Heart right ventricle (tissue), 16 donors: ENCODE data around the gene REL. TPM values are rescaled to one million over a fixed set of nuclear protein-coding genes. Genes with fewer than 3 reads are reported as not detected.
A peak's percentile ranks its signal among the peaks of the same experiment; 100 is the strongest.
"Not testable (repeated sequence)": the region's sequence is repeated elsewhere in the genome, so short reads cannot be mapped to it uniquely, and the experiment has no call there.

Experiments
- ATAC-seq, 8 donors: fragments of 200-7000 bp; cut with Tn5 transposase; one replicate each; pipeline ENCODE4 v1.9.1; 2020; ENCODE audit warnings: mild to moderate bottlenecking in 8 of 8, moderate library complexity in 8 of 8, moderate number of reproducible peaks in 1 of 8
- DNase-seq, 2 donors: peaks; one replicate each; pipeline ENCODE4 v3.0.0-alpha.2; 2020
- H3K27ac ChIP-seq, 10 donors: fragments of 200-600 bp; sonication (generic) in 2 of 10; one replicate each; pipeline versions ENCODE4 v1.5.0 to v1.8.0; 2020 to 2022; ENCODE audit warnings: mild to moderate bottlenecking in 3 of 10
- H3K27me3 ChIP-seq, 7 donors: fragments of 200-600 bp; one replicate each; pipeline ENCODE4 v1.8.0; 2021 to 2022; ENCODE audit warnings: mild to moderate bottlenecking in 2 of 7
- H3K36me3 ChIP-seq, 9 donors: fragments of 200-600 bp; sonication (generic) in 1 of 9; one replicate each; pipeline versions ENCODE4 v1.5.0 to v1.8.0; 2020 to 2022; ENCODE audit warnings: mild to moderate bottlenecking in 2 of 9
- H3K4me1 ChIP-seq, 9 donors: fragments of 200-600 bp; sonication (generic) in 1 of 9; one replicate each; pipeline versions ENCODE4 v1.5.0 to v1.8.0; 2020 to 2022; ENCODE audit warnings: mild to moderate bottlenecking in 4 of 9
- H3K4me3 ChIP-seq, 10 donors: fragments of 200-600 bp; sonication (generic) in 2 of 10; one replicate each; pipeline versions ENCODE4 v1.5.0 to v1.8.0; 2020 to 2022; ENCODE audit warnings: mild to moderate bottlenecking in 7 of 10, moderate library complexity in 2 of 10
- H3K9me3 ChIP-seq, 11 donors: fragments of 200-600 bp in 10 of 11; sonication (generic) in 2 of 11; one replicate each; pipeline versions ENCODE4 v1.5.0 to v1.8.0; 2013 to 2022; ENCODE audit warnings: mild to moderate bottlenecking in 2 of 11, control low read depth in 1 of 11, moderate library complexity in 1 of 11
- CTCF ChIP-seq, 9 donors: fragments of 200-600 bp; sonication (generic) in 2 of 9; IDR thresholded peaks; one replicate each; pipeline versions ENCODE4 v1.5.0 to v1.8.0; 2021 to 2022; ENCODE audit warnings: antibody characterized with exemption in 9 of 9, mild to moderate bottlenecking in 5 of 9, moderate library complexity in 1 of 9
- WGBS, 2 donors: extraction: QIAGEN DNeasy Blood & Tissue Kit; methylation state at CpG; one replicate each; pipeline ENCODE4 v1.1.7; 2013; ENCODE audit warnings: inconsistent platforms in 1 of 2; 5-methylcytosine and 5-hydroxymethylcytosine counted together
- intact Hi-C, 10 donors: fragments of 100-400 bp; cut with DNase I; formaldehyde crosslinking; loops; one replicate each; pipeline versions ENCODE4 v1.11.1 to v1.14.2; 2022
- polyA plus RNA-seq, 2 donors: library from polyadenylated mRNA; stranded (reverse); fragments of 200-250 nt; gene quantifications; one replicate each; pipeline ENCODE4 v1.2.3, GENCODE V29; 2013
- total RNA-seq, 10 donors: library from RNA; stranded (reverse); fragmentation: NEBNext Ultra II Directional in 3 of 10; extraction: Animal tissue kit (Norgen Biotek cat#: 25700) in 3 of 10; gene quantifications; one replicate each; pipeline versions ENCODE4 v1.2.1 to v1.2.4, GENCODE V29; 2021 to 2023
- donor health status: Arrhythmogenic right ventricular cardiomyopathy.
- donor health status: ischemic (EF 13 %, LVEDD 7.1; RV severe dilation, severe dysfunction).
- donor health status: healthy with polysubstance abuse.
- donor health status: DM: no; HTN: yes; CAD: no.
- donor health status: DM: no; HTN: no; CAD: no.
- donor health status: ischemic (EF 25% LVEDD 6.9; RV normal size, moderate dysfunction).
- donor health status: ischemic (EF 25% LVEDD 5.7; RV mildly dilated, moderate dysfunction).
- donor health status: healthy.
- donor health status: DM: yes; HTN: yes; CAD: no.
- donor health status: Ischemic cardiomyopathy.
- donor health status: ischemic (EF 35%, LVEDD 5.7; RV mildly dilated, moderate dysfunction).
- donor health status: nonischemic (EF 11% LVEDD 7.7; RV severe dilation, severe dysfunction).
- donor health status: DM: yes; HTN: yes; CAD: no.
- donor health status: PGD.
- donor health status: ischemic (EF 29% LVEDD 5.4; RV normal size, mild dysfunction).
- donor health status: nonischemic (EF 23%, LVEDD 6.1; RV moderate dilation, normal function).

Gene REL
- total and polyA plus RNA-seq, 12 donors: 0.49 to 11.7 (median 6.4) TPM

GRCh38 chr2:60857056-60857455, 24.3 kb upstream of the REL start:
- 87 to 96% methylated on average over 4 of the region's 4 CpGs for WGBS, 2 donors

GRCh38 chr2:60858897-60859311, 22.5 kb upstream of the REL start:
- Histone ChIP-seq H3K4me3 (no peak overlapping the region), H3K27ac (no peak overlapping the region), H3K9me3 (peaks cover 0 to 3% (median 0%) of the 10 kb centered on the region in 11 donors), H3K36me3 (no peaks in the 10 kb centered on the region), H3K27me3 (no peaks in the 10 kb centered on the region), H3K4me1 (peaks cover 0 to 21% (median 0%) of the 10 kb centered on the region in 9 donors)
- WGBS, 2 donors: 96 to 97% methylated on average over 3 of the region's 3 CpGs
- DNase-seq (no peak), ATAC-seq (no peak)
- TF ChIP-seq CTCF (IDR thresholded peaks at IDR 0.05): no peak
- intact Hi-C loops: no loop called here

More at GRCh38 chr2:60857056-60857455, 24.3 kb upstream of the REL start:
- Histone ChIP-seq H3K36me3 (no peaks in the 10 kb centered on the region), H3K27me3 (no peaks in the 10 kb centered on the region), H3K4me3 (no peak overlapping the region), H3K9me3 (peaks cover 0 to 3% (median 0%) of the 10 kb centered on the region in 11 donors), H3K4me1 (peaks cover 0 to 22% (median 0%) of the 10 kb centered on the region in 9 donors), H3K27ac (peak overlapping the region in 1 of 10 donors; percentile 24)
- intact Hi-C loops: no loop called here
- TF ChIP-seq CTCF (IDR thresholded peaks at IDR 0.05): no peak
- ATAC-seq (peak in 2 of 8 donors; percentile 22 to 31), DNase-seq (no peak)

- 80 to 87% methylated on average over 5 of the region's 5 CpGs for WGBS, 2 donors
- Histone ChIP-seq H3K4me1 (peaks cover 0 to 10% (median 0%) of the 10 kb centered on the region in 9 donors), H3K27me3 (no peaks in the 10 kb centered on the region), H3K27ac (no peak overlapping the region), H3K9me3 (peaks cover 0 to 13% (median 0%) of the 10 kb centered on the region in 11 donors), H3K36me3 (no peaks in the 10 kb centered on the region), H3K4me3 (no peak overlapping the region)
- DNase-seq (no peak), ATAC-seq (peak in 1 of 8 donors; percentile 27)
- intact Hi-C loops: no loop called here
- TF ChIP-seq CTCF (IDR thresholded peaks at IDR 0.05): no peak
Measured at GRCh38 chr2:60861736-60862135, 19.6 kb upstream of the REL start.

GRCh38 chr2:60862642-60863041, 18.7 kb upstream of the REL start:
- no peak overlapping the region for H3K27ac ChIP-seq
- H3K4me3 ChIP-seq: no peak overlapping the region
- no peak for TF ChIP-seq CTCF (IDR thresholded peaks at IDR 0.05)
- H3K4me1 ChIP-seq: peaks cover 0 to 14% (median 0%) of the 10 kb centered on the region in 9 donors
- intact Hi-C loops: no loop called here
- H3K9me3 ChIP-seq: peaks cover 0 to 13% (median 0%) of the 10 kb centered on the region in 11 donors
- no peaks in the 10 kb centered on the region for H3K36me3 ChIP-seq
- DNase-seq (no peak), ATAC-seq (no peak)
- 90 to 96% methylated on average over 1 of the region's 1 CpG for WGBS, 2 donors
- H3K27me3 ChIP-seq: no peaks in the 10 kb centered on the region

- intact Hi-C loops, H3K36me3 ChIP-seq, ATAC-seq, H3K4me3 ChIP-seq, H3K27me3 ChIP-seq, DNase-seq, H3K27ac ChIP-seq: not testable (repeated sequence)
- Histone ChIP-seq H3K4me1 (peaks cover 0 to 22% (median 0%) of the 10 kb centered on the region in 9 donors), H3K9me3 (peaks cover 0 to 13% (median 0%) of the 10 kb centered on the region in 11 donors)
- 75% methylated on average over 3 of the region's 3 CpGs for WGBS, 2 donors
Measured at GRCh38 chr2:60865361-60865760, 16.0 kb upstream of the REL start.
